GM18951 (cell line): ENCODE measurements around the gene TBRG4.

Experiments
- POLR2A ChIP-seq: IDR thresholded peaks from 4 replicates; pipeline ENCODE4 v1.6.1; 2011; ENCODE audit warnings: mild to moderate bottlenecking; ENCODE audit not compliant: insufficient read length, insufficient read depth; ENCODE audit errors: extremely low read depth
- in situ Hi-C: fragments of 300-500 bp; cut with MboI; formaldehyde crosslinking; loops from one replicate; pipeline ENCODE4 v1.12.0; 2022; ENCODE audit warnings: low sequenced_read_pairs, mixed read lengths, inconsistent platforms; ENCODE audit not compliant: unreplicated experiment

TBRG4 gene

GRCh38 chr7:45136106-45137060 is 24.9 kb upstream of the TBRG4 start:
- in situ Hi-C loops, result loop anchor here (10.0 to 25.0 kb wide), 2 partner anchors 282 to 549 kb away; partner anchors contain the start of gene TMED4
- no peak for TF ChIP-seq POLR2A

- in situ Hi-C loops, result loop anchor here (10.0 to 25.0 kb wide), 2 partner anchors 279 to 547 kb away; partner anchors contain the start of gene TMED4
- TF ChIP-seq POLR2A, result no peak
Observed at GRCh38 chr7:45133877-45134276, 22.4 kb upstream of the TBRG4 start.

GRCh38 chr7:45133352-45133751 is 21.9 kb upstream of the TBRG4 start:
- in situ Hi-C loops, result loop anchor here (10.0 to 25.0 kb wide), 2 partner anchors 279 to 546 kb away; partner anchors contain the start of gene TMED4
- no peak for TF ChIP-seq POLR2A

GRCh38 chr7:45132708-45133320 is 21.3 kb upstream of the TBRG4 start:
- TF ChIP-seq POLR2A, result no peak

GRCh38 chr7:45131891-45132290 is 20.4 kb upstream of the TBRG4 start:
- no peak for TF ChIP-seq POLR2A
- in situ Hi-C loops, result loop anchor here (10.0 to 25.0 kb wide), 2 partner anchors 277 to 545 kb away; partner anchors contain the start of gene TMED4

More at GRCh38 chr7:45132708-45133320, 21.3 kb upstream of the TBRG4 start:
- in situ Hi-C loops, result loop anchor here (10.0 to 25.0 kb wide), 2 partner anchors 278 to 546 kb away; partner anchors contain the start of gene TMED4

GRCh38 chr7:45130910-45131309 is 19.4 kb upstream of the TBRG4 start:
- in situ Hi-C loops, result loop anchor here (10.0 to 25.0 kb wide), 2 partner anchors 276 to 544 kb away; partner anchors contain the start of gene TMED4
- no peak for TF ChIP-seq POLR2A

- in situ Hi-C loops, result loop anchor here (10.0 to 25.0 kb wide), 2 partner anchors 275 to 543 kb away; partner anchors contain the start of gene TMED4
- TF ChIP-seq POLR2A, result no peak
Observed at GRCh38 chr7:45129906-45130305, 18.4 kb upstream of the TBRG4 start.

- in situ Hi-C loops, result loop anchor here (25.0 kb wide), 1 partner anchor 542 kb away; the partner anchor contains the start of gene TMED4
- no peak for TF ChIP-seq POLR2A
Observed at GRCh38 chr7:45129181-45129800, 17.8 kb upstream of the TBRG4 start.

GRCh38 chr7:45126920-45127319 is 15.4 kb upstream of the TBRG4 start:
- in situ Hi-C loops, result loop anchor here (25.0 kb wide), 1 partner anchor 540 kb away; the partner anchor contains the start of gene TMED4
- TF ChIP-seq POLR2A, result no peak

GRCh38 chr7:45126201-45126600 is 14.7 kb upstream of the TBRG4 start:
- in situ Hi-C loops, result loop anchor here (25.0 kb wide), 1 partner anchor 539 kb away; the partner anchor contains the start of gene TMED4

GRCh38 chr7:45125193-45125904 is 13.9 kb upstream of the TBRG4 start:
- in situ Hi-C loops, result loop anchor here (25.0 kb wide), 1 partner anchor 538 kb away; the partner anchor contains the start of gene TMED4
- TF ChIP-seq POLR2A, result no peak

More at GRCh38 chr7:45126201-45126600, 14.7 kb upstream of the TBRG4 start:
- no peak for TF ChIP-seq POLR2A
